Body of pancreas (tissue), 4 donors: ENCODE data around the gene KLRF2. TPM values are rescaled to one million over a fixed set of nuclear protein-coding genes. Genes with fewer than 3 reads are reported as not detected.

ENCODE experiments used
- ATAC-seq: fragments of 150-250 bp; one replicate; pipeline ENCODE4 v1.9.1; 2016
- DNase-seq, 4 donors: peaks; one replicate each; pipeline ENCODE4 v3.0.0-alpha.2; 2019
- H3K27ac ChIP-seq, 4 donors: fragments of 200-600 bp; sonication (generic); 1 replicate in 3 of 4; 2 replicates in 1 of 4; pipeline versions ENCODE4 v1.5.1 to v1.6.1; 2016 to 2019; ENCODE audit warnings: mild to moderate bottlenecking in 1 of 4, mixed read lengths in 1 of 4, moderate library complexity in 1 of 4
- H3K27me3 ChIP-seq, 2 donors: fragments of 200-600 bp; sonication (generic); one replicate each; pipeline ENCODE4 v1.6.0; 2016; ENCODE audit warnings: mild to moderate bottlenecking in 1 of 2
- H3K36me3 ChIP-seq, 2 donors: fragments of 200-600 bp; sonication (generic); replicated peaks in 1 of 2; 2 replicates each; pipeline ENCODE4 v1.5.1; 2016; ENCODE audit warnings: low read depth in 2 of 2; ENCODE audit not compliant: insufficient read depth in 1 of 2
- H3K4me1 ChIP-seq: fragments of 200-600 bp; sonication (generic); one replicate; pipeline ENCODE4 v1.6.0; 2016
- H3K4me3 ChIP-seq, 2 donors: fragments of 200-600 bp; sonication (generic); 1 replicate in 1 of 2; 2 replicates in 1 of 2; pipeline ENCODE4 v1.5.1; 2016 to 2019
- H3K9me3 ChIP-seq, 3 donors: fragments of 200-600 bp; sonication (generic); 1 replicate in 2 of 3; 2 replicates in 1 of 3; pipeline ENCODE4 v1.5.1; 2016
- CTCF ChIP-seq, 7 experiments: fragments of 450-650 bp in 4 of 7; fragments of 200-600 bp in 3 of 7; sonication (generic) in 3 of 7; IDR thresholded peaks; one replicate each; pipeline ENCODE4 v1.5.1; 2016 to 2019; ENCODE audit warnings: antibody characterized with exemption in 7 of 7
- POLR2A ChIP-seq, 3 donors: fragments of 450-650 bp; IDR thresholded peaks; one replicate each; pipeline ENCODE4 v1.6.1; 2016; ENCODE audit warnings: antibody characterized with exemption in 3 of 3, mild to moderate bottlenecking in 2 of 3
- WGBS, 2 donors: methylation state at CpG; one replicate each; pipeline ENCODE4 v1.1.5; 2017; 5-methylcytosine and 5-hydroxymethylcytosine counted together
- intact Hi-C: fragments of 100-400 bp; cut with DNase I; formaldehyde crosslinking; loops from one replicate; pipeline ENCODE4 v1.15.1; 2023
- total RNA-seq, 2 donors: library from RNA; depleted of rRNA; stranded (reverse); fragments of >200 nt; gene quantifications; one replicate each; pipeline ENCODE4 v1.1.0, GENCODE V29; 2016

The KLRF2 gene
- total RNA-seq, 2 donors from 2014 or later = not detected

DNA sequence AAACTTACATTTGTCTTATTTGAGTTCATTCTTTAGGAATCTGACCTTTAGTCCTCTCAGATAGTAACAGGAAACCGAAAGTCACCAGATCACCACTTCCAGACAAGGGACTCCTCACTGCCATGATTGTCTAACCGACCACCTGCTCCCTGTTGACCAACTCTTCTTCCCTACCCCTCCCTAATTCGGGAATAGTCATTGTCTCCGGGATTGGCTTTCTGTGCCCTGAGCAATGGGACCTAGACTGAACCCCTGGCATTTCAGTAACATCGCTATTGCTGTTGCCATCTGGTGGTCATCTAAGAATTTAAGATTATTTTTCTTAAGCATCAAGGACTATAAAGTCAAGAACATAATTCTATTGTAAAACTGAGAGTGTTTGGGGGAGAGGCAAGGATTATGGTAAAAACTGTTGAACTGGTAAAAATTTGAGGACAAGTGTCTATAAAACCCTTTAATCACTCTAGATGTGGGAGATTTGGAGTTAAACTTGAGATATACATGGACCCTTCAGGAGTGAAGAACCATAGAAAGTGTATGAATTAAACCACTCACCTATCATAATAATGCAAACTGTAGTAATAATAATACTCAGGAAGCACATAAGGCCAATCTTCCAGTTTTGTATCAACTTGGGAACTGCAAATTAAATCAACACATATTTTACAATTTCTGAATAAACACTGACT lies 44.6 kb downstream of the KLRF2 start:
- Histone ChIP-seq H3K4me3 (no peak overlapping the region), H3K36me3 (no peaks in the 10 kb centered on the region), H3K27me3 (no peaks in the 10 kb centered on the region), H3K27ac (no peak overlapping the region), H3K9me3 (no peaks in the 10 kb centered on the region), H3K4me1 (no peaks in the 10 kb centered on the region)
- WGBS, 2 donors = 5 to 7% methylated on average over 5 of the region's 5 CpGs
- ATAC-seq = peak; percentile 53
- DNase-seq = peak in 1 of 4 donors; percentile 5
- TF ChIP-seq POLR2A (IDR thresholded peaks at IDR 0.05) = no peak
- peak in 6 of 7 experiments; percentile 28 to 52 (median 44) for TF ChIP-seq CTCF (IDR thresholded peaks at IDR 0.05)
- intact Hi-C loops = loop anchor here (10.0 kb wide), 1 partner anchor 181 kb away; no protein-coding TSS in a partner anchor

DNA sequence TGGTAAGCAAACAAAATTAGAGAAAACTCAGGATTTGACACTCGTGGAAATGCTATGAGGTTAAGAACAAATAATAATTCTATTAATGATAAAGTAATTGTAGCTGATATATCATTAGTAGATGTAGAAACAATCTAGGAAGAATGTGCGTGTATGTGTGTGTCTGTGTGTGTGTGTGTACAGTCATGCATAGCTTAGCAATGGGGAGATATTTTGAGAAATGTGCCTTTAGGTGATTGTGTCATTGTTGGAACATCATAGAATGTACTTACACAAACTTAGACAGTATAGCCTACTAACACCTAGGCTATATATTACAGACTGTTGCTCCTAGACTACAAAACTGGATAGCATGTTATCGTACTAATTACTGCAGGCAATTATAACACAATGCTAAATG lies 45.6 kb downstream of the KLRF2 start:
- 47 to 63% methylated on average over 3 of the region's 3 CpGs for WGBS, 2 donors
- intact Hi-C loops = loop anchor here (10.0 kb wide), 1 partner anchor 182 kb away; no protein-coding TSS in a partner anchor
- Histone ChIP-seq H3K4me3 (no peak overlapping the region), H3K27ac (no peak overlapping the region), H3K36me3 (no peaks in the 10 kb centered on the region), H3K27me3 (no peaks in the 10 kb centered on the region), H3K4me1 (no peaks in the 10 kb centered on the region), H3K9me3 (no peaks in the 10 kb centered on the region)
- DNase-seq = no peak
- ATAC-seq = no peak
- no peak for TF ChIP-seq POLR2A (IDR thresholded peaks at IDR 0.05)
- TF ChIP-seq CTCF (IDR thresholded peaks at IDR 0.05) = no peak

- H3K27me3 ChIP-seq = no peaks in the 10 kb centered on the region
- 69 to 79% methylated on average over 3 of the region's 3 CpGs for WGBS, 2 donors
- no peak overlapping the region for H3K27ac ChIP-seq
- H3K4me3 ChIP-seq = no peak overlapping the region
- H3K36me3 ChIP-seq = no peaks in the 10 kb centered on the region
- H3K4me1 ChIP-seq = no peaks in the 10 kb centered on the region
- no peaks in the 10 kb centered on the region for H3K9me3 ChIP-seq
- TF ChIP-seq POLR2A (IDR thresholded peaks at IDR 0.05) (no peak), CTCF (IDR thresholded peaks at IDR 0.05) (no peak)
- no peak for DNase-seq
- intact Hi-C loops = loop anchor here (10.0 kb wide), 1 partner anchor 184 kb away; no protein-coding TSS in a partner anchor
- ATAC-seq = no peak
Measured at GRCh38 chr12:9928607-9929006, 47.3 kb downstream of the KLRF2 start.

GRCh38 chr12:9931245-9931644 lies 50.0 kb downstream of the KLRF2 start:
- intact Hi-C loops = no loop called here
- H3K4me3 ChIP-seq = no peak overlapping the region
- TF ChIP-seq POLR2A (IDR thresholded peaks at IDR 0.05) (no peak), CTCF (IDR thresholded peaks at IDR 0.05) (no peak)

GRCh38 chr12:9932270-9932669 lies 51.0 kb downstream of the KLRF2 start, which contains the start of gene CLEC2A:
CLEC2A (minus strand) TSS chr12:9932370; CDS start chr12:9932329, 41 bp downstream.
- H3K4me3 ChIP-seq = no peak within 1 kb of the TSS
- no peak within 1 kb of the TSS for H3K27ac ChIP-seq
- WGBS, 2 donors = 70 to 71% methylated on average over 6 of the region's 6 CpGs
- no peaks in the 10 kb centered on the region for H3K9me3 ChIP-seq
- H3K36me3 ChIP-seq = no peaks in the 10 kb centered on the region
- H3K4me1 ChIP-seq = no peaks in the 10 kb centered on the region
- H3K27me3 ChIP-seq = no peaks in the 10 kb centered on the region
- intact Hi-C loops = no loop called here
- ATAC-seq (no peak), DNase-seq (no peak)
- TF ChIP-seq POLR2A (IDR thresholded peaks at IDR 0.05) (no peak), CTCF (IDR thresholded peaks at IDR 0.05) (no peak)

More at GRCh38 chr12:9931245-9931644, 50.0 kb downstream of the KLRF2 start:
- WGBS, 2 donors = 48 to 50% methylated on average over 3 of the region's 3 CpGs
- Histone ChIP-seq H3K4me1 (no peaks in the 10 kb centered on the region), H3K36me3 (no peaks in the 10 kb centered on the region), H3K9me3 (no peaks in the 10 kb centered on the region), H3K27me3 (no peaks in the 10 kb centered on the region), H3K27ac (no peak overlapping the region)
- ATAC-seq = no peak
- no peak for DNase-seq
